ENCODE data around the gene CENPL. TPM values are rescaled to one million over a fixed set of nuclear protein-coding genes. Genes with fewer than 3 reads are reported as not detected.

The CENPL gene
- total RNA-seq, 2 experiments from 2014 or later, result 25.4 to 36.1 TPM

- no peaks in the 10 kb centered on the region for H3K9me3 ChIP-seq (ENCODE audit: low read length)
- H3K9me2 ChIP-seq (ENCODE audit: insufficient read depth, low read length), result no peaks in the 10 kb centered on the region
- CTCF ChIA-PET (ENCODE audit: unreplicated experiment), result no interaction called here
- no peak for DNase-seq (ENCODE audit: low spot score)
- TF ChIP-seq EZH2phosphoT487 (IDR thresholded peaks at IDR 0.05; ENCODE audit: borderline replicate concordance, low read depth, low read length) (no peak), CTCF (conservative IDR thresholded peaks at IDR 0.05; ENCODE audit: low read length) (no peak)
- no TSS peak for BruUV-seq (replicated peaks)
- peaks cover 9% of the 10 kb centered on the region for H4K20me1 ChIP-seq (ENCODE audit: insufficient read depth, low read length)
- H3K27ac ChIP-seq (ENCODE audit: low read depth, low read length, poor library complexity, severe bottlenecking), result peak overlapping the region; percentile 91
- peak overlapping the region; percentile 96 for H3K4me2 ChIP-seq (ENCODE audit: low read length)
- H3K36me3 ChIP-seq (ENCODE audit: insufficient read depth, low read length), result peaks cover 59% of the 10 kb centered on the region
- H3K4me3 ChIP-seq (ENCODE audit: low read depth, low read length, poor library complexity, severe bottlenecking), result peak overlapping the region; percentile 98
- peaks cover 48% of the 10 kb centered on the region for H3K79me2 ChIP-seq (ENCODE audit: insufficient read depth, low read depth, low read length)
- H2AFZ ChIP-seq (ENCODE audit: low read length), result peak overlapping the region; percentile 62; the same call in 1 of the 2 replicates
- peaks cover 28% of the 10 kb centered on the region for H3K4me1 ChIP-seq (ENCODE audit: insufficient read depth, low read length, poor library complexity, severe bottlenecking)
- POLR2A ChIA-PET, result interaction anchor here (0.6 to 2.5 kb wide), 3 partner anchors 14 to 290 kb away, joined by 3 to 6 read pairs (median 4); no protein-coding TSS in a partner anchor
- intact Hi-C loops (cut with micrococcal nuclease; ENCODE audit: unreplicated experiment), result no loop called here
Observed at GRCh38 chr1:173871091-173871490, 46.4 kb upstream of the CENPL start.

- Histone ChIP-seq H3K4me1 (ENCODE audit: insufficient read depth, low read length, poor library complexity, severe bottlenecking) (peaks cover 34% of the 10 kb centered on the region), H3K4me2 (ENCODE audit: low read length) (peak overlapping the region; percentile 96), H3K9me2 (ENCODE audit: insufficient read depth, low read length) (no peaks in the 10 kb centered on the region), H3K27ac (ENCODE audit: low read depth, low read length, poor library complexity, severe bottlenecking) (peak overlapping the region; percentile 91), H3K36me3 (ENCODE audit: insufficient read depth, low read length) (peaks cover 62% of the 10 kb centered on the region), H3K9me3 (ENCODE audit: low read length) (no peaks in the 10 kb centered on the region), H4K20me1 (ENCODE audit: insufficient read depth, low read length) (peaks cover 15% of the 10 kb centered on the region), H3K4me3 (ENCODE audit: low read depth, low read length, poor library complexity, severe bottlenecking) (peak overlapping the region; percentile 98), H3K79me2 (ENCODE audit: insufficient read depth, low read depth, low read length) (peaks cover 54% of the 10 kb centered on the region), H2AFZ (ENCODE audit: low read length) (peak overlapping the region; percentile 62; the same call in 1 of the 2 replicates)
- intact Hi-C loops (cut with micrococcal nuclease; ENCODE audit: unreplicated experiment), result no loop called here
- no peak; the same call in 1 of the 2 replicates for TF ChIP-seq CTCF (conservative IDR thresholded peaks at IDR 0.05; ENCODE audit: low read length)
- TF ChIP-seq EZH2phosphoT487 (IDR thresholded peaks at IDR 0.05; ENCODE audit: borderline replicate concordance, low read depth, low read length), result no peak
- no TSS peak for BruUV-seq (replicated peaks)
- DNase-seq (ENCODE audit: low spot score), result peak; percentile 65
- CTCF ChIA-PET (ENCODE audit: unreplicated experiment), result no interaction called here
- POLR2A ChIA-PET, result interaction anchor here (0.7 to 2.5 kb wide), 11 partner anchors 13 to 452 kb away, joined by 3 to 6 read pairs (median 3); no protein-coding TSS in a partner anchor
Observed at GRCh38 chr1:173870252-173871075, 45.8 kb upstream of the CENPL start.

- CTCF ChIA-PET (ENCODE audit: unreplicated experiment), result no interaction called here
- Histone ChIP-seq H3K79me2 (ENCODE audit: insufficient read depth, low read depth, low read length) (peaks cover 69% of the 10 kb centered on the region), H3K36me3 (ENCODE audit: insufficient read depth, low read length) (peaks cover 67% of the 10 kb centered on the region), H3K4me2 (ENCODE audit: low read length) (peak overlapping the region; percentile 96), H3K9me3 (ENCODE audit: low read length) (no peaks in the 10 kb centered on the region), H3K27ac (ENCODE audit: low read depth, low read length, poor library complexity, severe bottlenecking) (peak overlapping the region; percentile 91), H3K4me1 (ENCODE audit: insufficient read depth, low read length, poor library complexity, severe bottlenecking) (peaks cover 49% of the 10 kb centered on the region), H2AFZ (ENCODE audit: low read length) (peak overlapping the region; percentile 62), H4K20me1 (ENCODE audit: insufficient read depth, low read length) (peaks cover 30% of the 10 kb centered on the region), H3K9me2 (ENCODE audit: insufficient read depth, low read length) (no peaks in the 10 kb centered on the region), H3K4me3 (ENCODE audit: low read depth, low read length, poor library complexity, severe bottlenecking) (peak overlapping the region; percentile 98)
- peak; percentile 15; the same call in 1 of the 2 replicates for TF ChIP-seq CTCF (conservative IDR thresholded peaks at IDR 0.05; ENCODE audit: low read length)
- no peak for TF ChIP-seq EZH2phosphoT487 (IDR thresholded peaks at IDR 0.05; ENCODE audit: borderline replicate concordance, low read depth, low read length)
- POLR2A ChIA-PET, result interaction anchor here (0.5 to 2.8 kb wide), 17 partner anchors 9 to 403 kb away, joined by 3 to 11 read pairs (median 4); partner anchors contain the start of genes CENPL, DARS2, KLHL20 and RC3H1
- TSS peak; percentile 71 for BruUV-seq (replicated peaks)
- DNase-seq (ENCODE audit: low spot score), result no peak
- intact Hi-C loops (cut with micrococcal nuclease; ENCODE audit: unreplicated experiment), result loop anchor here (2.0 to 5.0 kb wide), 7 partner anchors 152 to 1337 kb away; partner anchors contain the start of genes PRDX6, RABGAP1L and SUCO
Observed at GRCh38 chr1:173869021-173869359, 44.3 kb upstream of the CENPL start.
